ENCODE results near the gene SLC29A3.
"Not testable (repeated sequence)": the region's sequence is repeated elsewhere in the genome, so short reads cannot be mapped to it uniquely, and the experiment has no call there.

Gene SLC29A3

DNA sequence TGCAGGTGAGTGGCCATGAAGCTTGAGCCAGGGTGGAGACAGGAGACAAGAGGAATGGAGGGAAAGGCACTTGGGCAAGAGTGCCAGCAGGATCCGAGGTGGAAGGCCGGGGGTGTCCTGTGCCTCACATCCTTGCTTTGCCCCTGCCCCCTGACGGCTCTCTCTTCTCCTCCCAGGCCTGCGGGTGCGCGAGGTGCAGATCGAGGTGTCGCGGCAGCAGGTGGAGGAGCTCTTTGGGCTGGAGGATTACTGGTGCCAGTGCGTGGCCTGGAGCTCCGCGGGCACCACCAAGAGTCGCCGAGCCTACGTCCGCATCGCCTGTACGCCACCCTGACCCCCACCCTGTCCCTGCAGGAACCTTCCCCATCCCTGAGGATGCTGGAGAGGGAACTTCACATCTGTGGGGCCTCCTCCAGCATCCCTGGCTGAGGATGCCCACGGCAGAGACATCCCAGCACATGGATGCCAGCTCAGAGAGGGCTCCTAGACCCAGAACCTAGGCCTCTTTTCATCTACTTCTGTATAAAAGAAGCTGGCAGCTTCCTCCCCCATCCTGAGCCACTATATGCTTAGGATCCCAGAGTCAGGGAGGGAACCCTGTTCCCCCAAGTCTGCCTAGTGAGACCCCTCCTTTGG is 34.4 kb upstream of the SLC29A3 start:
- no peak for DNase-seq (ENCODE audit: low read depth)

DNA sequence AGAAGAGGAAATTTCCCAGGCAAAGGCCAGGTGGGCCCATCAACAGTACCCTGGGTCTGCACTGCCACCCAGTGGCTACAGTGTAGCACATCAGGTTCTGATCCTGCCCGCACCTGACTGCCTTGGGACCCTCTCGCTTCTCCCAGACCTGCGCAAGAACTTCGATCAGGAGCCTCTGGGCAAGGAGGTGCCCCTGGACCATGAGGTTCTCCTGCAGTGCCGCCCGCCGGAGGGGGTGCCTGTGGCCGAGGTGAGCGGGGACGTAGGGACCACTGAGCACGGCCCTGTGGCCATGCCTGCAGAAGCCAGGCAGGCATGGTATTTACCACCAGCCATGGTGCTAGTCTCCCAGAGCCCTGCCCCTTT is 33.9 kb upstream of the SLC29A3 start:
- DNase-seq (ENCODE audit: low read depth): no peak

DNA sequence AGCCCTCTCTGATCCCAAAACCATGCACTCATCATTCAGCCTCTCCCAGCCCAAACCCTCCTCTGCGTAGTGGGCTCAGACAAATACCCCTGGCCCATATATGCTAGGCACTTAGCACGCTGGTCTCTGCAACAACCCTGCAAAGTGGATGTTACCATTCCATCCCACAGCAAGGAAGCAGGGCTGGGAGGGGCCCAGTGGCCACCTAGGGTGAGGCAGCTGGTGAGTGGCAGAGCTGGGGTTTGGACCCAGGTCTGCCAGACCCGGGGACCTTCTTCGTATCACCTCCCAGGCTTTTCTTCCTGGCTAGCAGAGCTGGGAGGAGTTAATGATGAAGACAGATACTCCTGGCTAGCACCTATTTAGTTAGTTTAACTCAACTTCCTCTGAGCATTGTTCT is 33.1 kb upstream of the SLC29A3 start:
- no peak for DNase-seq (ENCODE audit: low read depth)

- DNase-seq (ENCODE audit: low read depth): no peak
These were observed 32.4 kb upstream of the SLC29A3 start for GRCh38 chr10:71286521-71287294.

DNA sequence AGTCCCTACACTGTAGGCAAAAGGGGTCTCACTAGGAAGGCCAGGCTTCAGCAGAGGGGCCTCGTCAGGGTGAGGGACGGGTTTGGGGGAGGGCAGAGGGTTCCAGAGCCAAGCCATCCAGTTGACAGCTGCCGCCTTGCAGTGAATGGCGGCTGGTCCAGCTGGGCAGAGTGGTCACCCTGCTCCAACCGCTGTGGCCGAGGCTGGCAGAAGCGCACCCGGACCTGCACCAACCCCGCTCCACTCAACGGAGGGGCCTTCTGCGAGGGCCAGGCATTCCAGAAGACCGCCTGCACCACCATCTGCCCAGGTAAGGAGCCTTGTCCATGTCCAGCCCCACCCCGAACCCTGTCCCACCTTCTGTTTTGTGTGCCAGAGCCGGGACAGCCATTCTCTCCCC is 31.6 kb upstream of the SLC29A3 start:
- no peak for DNase-seq (ENCODE audit: low read depth)

- no peak for DNase-seq (ENCODE audit: low read depth)
These were observed 30.6 kb upstream of the SLC29A3 start for GRCh38 chr10:71288461-71288860.

GRCh38 chr10:71289421-71290130 is 29.5 kb upstream of the SLC29A3 start:
- DNase-seq (ENCODE audit: low read depth): no peak

DNA sequence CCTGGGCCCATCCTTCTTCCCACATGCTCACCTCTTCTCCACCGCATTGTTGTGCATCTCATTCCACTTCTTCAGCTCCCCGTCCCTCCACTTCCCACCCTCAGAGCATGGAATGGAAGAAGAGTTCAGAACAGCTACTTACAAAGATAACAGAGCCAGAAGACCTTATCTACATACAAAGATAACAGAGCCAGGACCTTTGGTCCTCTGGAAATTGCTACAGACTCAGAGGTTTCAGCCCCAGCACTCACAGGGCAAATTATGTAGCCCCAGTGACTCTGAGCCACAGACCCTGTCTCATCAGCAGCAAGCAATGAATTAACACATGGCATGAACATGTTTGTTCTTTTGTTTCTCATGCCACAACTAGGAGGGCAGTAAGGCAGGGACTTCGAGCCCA is 28.7 kb upstream of the SLC29A3 start:
- no peak for DNase-seq (ENCODE audit: low read depth)

DNA sequence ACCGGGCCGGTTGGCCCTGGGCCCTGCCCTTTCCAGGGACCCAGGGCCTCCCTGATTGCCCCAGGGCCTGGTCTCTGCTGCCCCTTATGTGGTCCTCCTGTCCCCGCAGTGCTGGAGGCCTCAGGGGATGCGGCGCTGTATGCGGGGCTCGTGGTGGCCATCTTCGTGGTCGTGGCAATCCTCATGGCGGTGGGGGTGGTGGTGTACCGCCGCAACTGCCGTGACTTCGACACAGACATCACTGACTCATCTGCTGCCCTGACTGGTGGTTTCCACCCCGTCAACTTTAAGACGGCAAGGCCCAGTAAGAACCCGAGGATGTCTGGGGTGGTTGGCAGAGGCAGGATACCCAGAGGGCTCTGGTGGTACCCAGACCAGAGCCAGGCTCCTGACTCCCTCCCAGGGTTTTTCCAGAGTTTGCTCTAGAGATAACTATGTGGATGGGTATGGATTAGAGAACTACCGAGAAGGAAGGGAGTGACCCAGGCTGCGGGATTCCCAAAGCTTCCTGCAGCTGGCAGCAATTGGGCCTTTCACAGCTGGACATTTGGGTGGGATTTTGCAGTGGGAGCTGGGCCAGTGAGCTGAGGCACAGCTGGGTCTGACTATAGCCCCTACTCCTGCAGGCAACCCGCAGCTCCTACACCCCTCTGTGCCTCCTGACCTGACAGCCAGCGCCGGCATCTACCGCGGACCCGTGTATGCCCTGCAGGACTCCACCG is 28.1 kb upstream of the SLC29A3 start:
- no peak for DNase-seq (ENCODE audit: low read depth)

DNA sequence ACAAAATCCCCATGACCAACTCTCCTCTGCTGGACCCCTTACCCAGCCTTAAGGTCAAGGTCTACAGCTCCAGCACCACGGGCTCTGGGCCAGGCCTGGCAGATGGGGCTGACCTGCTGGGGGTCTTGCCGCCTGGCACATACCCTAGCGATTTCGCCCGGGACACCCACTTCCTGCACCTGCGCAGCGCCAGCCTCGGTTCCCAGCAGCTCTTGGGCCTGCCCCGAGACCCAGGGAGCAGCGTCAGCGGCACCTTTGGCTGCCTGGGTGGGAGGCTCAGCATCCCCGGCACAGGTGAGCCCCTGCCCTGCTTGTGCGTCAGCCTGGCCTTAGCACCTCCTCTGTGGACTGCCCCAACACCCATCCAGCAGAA is 27.5 kb upstream of the SLC29A3 start:
- DNase-seq (ENCODE audit: low read depth): no peak

GRCh38 chr10:71292624-71293445 is 26.2 kb upstream of the SLC29A3 start:
- DNase-seq (ENCODE audit: low read depth): no peak

DNA sequence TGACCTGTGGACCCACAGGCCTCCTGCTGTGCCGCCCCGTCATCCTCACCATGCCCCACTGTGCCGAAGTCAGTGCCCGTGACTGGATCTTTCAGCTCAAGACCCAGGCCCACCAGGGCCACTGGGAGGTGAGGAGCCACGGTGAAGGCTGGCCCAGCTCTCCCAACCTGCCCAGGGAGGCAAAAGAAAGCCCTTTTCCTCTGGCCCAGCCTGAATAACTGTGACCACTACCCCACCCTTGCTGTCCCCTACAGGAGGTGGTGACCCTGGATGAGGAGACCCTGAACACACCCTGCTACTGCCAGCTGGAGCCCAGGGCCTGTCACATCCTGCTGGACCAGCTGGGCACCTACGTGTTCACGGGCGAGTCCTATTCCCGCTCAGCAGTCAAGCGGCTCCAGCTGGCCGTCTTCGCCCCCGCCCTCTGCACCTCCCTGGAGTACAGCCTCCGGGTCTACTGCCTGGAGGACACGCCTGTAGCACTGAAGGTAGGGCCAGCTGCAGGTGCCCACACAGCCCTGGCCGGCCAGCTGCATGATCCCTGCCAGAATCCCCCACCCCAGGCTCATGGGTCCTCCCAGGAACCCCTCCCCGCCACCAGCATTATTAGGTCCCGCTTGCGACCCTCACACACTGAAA is 25.5 kb upstream of the SLC29A3 start:
- no peak for DNase-seq (ENCODE audit: low read depth)

- DNase-seq (ENCODE audit: low read depth): no peak
These were observed 24.9 kb upstream of the SLC29A3 start for GRCh38 chr10:71294091-71294561.

GRCh38 chr10:71294856-71295255 is 24.2 kb upstream of the SLC29A3 start:
- no peak for DNase-seq (ENCODE audit: low read depth)

DNA sequence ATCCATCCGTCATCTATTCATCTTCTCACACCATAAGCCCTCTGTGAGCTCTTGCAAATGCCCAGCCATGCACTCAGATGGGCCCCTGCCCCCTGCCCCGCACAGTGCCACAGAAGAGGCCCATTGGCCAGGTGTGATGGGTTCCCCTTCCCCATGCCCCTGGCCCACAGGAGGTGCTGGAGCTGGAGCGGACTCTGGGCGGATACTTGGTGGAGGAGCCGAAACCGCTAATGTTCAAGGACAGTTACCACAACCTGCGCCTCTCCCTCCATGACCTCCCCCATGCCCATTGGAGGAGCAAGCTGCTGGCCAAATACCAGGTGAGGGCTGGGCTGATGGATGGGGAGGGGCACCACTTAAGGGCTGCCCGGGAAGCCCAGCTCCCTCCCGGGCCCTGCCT is 23.4 kb upstream of the SLC29A3 start:
- no peak for DNase-seq (ENCODE audit: low read depth)

- DNase-seq (ENCODE audit: low read depth): no peak
These were observed 23.0 kb upstream of the SLC29A3 start for GRCh38 chr10:71296086-71296485.

GRCh38 chr10:71296811-71297210 is 22.2 kb upstream of the SLC29A3 start:
- DNase-seq (ENCODE audit: low read depth): not testable (repeated sequence)

DNA sequence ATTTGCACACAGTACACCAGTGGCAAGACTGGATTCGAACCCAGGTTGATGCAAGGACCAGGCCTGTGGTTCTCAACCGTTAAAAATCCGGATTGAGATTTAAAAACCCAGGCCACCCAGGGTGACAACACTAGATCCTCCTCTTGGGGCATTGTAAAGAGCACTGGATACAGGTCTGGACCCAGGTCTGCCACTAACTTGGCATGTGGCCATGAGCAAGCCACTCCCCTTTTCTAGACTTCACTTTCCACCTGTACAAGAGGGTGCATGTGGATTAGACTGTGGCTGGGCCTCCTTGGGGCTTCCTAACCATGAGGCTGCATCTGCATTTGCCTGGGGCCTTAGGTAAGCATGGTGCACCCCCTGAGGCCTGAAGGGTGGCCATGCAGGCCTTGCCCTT is 21.7 kb upstream of the SLC29A3 start:
- DNase-seq (ENCODE audit: low read depth): no peak

GRCh38 chr10:71299071-71299785 is 19.8 kb upstream of the SLC29A3 start:
- no peak for DNase-seq (ENCODE audit: low read depth)

DNA sequence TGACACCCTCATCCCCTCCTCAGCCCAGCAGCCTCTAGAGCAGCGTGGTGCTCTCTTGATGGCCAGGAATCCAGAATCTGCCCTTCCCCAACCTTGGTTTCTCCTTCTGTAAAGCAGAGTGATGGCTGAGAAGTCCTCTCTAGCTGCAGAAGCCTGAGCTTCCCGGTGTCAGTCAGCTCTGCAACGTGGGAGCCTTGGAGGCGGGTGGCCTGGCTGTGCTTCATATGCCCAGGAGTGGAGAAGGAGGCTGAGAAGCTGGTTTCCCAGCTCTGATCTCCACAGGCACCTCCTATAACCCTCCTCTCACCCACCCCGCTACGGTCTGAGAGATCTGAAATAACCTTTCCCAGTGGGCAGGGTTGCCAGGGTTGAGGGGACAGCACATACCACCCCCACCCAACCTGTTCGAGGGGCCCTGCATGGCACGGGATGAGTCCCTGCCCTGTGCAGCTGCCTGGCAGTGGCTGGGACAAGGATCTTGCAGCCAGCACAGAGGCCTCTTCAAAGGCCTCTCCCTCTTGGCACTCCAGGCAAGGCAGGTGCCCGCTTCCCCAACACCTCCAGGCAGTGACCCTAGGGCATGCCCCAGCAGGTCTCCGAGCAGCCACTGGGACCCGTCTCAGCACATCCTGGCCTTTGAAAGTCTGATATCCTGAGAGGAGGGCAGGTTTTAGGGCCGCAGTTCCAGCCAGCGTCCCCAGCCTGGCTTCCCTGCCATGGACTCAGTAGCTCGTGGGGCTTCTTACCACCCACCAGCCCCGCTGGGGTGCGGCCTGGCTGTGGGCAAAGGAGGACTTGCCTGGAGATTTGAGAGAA is 18.3 kb upstream of the SLC29A3 start:
- DNase-seq (ENCODE audit: low read depth): no peak

Data from non-pigmented ciliary epithelial cell (primary cell).